Measurements from ENCODE around the gene CCDC43.
A peak's percentile ranks its signal among the peaks of the same experiment; 100 is the strongest.
"Not testable (repeated sequence)": the region's sequence is repeated elsewhere in the genome, so short reads cannot be mapped to it uniquely, and the experiment has no call there.

The CCDC43 gene, protein sequence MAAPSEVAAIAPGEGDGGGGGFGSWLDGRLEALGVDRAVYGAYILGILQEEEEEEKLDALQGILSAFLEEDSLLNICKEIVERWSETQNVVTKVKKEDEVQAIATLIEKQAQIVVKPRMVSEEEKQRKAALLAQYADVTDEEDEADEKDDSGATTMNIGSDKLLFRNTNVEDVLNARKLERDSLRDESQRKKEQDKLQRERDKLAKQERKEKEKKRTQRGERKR

DNA sequence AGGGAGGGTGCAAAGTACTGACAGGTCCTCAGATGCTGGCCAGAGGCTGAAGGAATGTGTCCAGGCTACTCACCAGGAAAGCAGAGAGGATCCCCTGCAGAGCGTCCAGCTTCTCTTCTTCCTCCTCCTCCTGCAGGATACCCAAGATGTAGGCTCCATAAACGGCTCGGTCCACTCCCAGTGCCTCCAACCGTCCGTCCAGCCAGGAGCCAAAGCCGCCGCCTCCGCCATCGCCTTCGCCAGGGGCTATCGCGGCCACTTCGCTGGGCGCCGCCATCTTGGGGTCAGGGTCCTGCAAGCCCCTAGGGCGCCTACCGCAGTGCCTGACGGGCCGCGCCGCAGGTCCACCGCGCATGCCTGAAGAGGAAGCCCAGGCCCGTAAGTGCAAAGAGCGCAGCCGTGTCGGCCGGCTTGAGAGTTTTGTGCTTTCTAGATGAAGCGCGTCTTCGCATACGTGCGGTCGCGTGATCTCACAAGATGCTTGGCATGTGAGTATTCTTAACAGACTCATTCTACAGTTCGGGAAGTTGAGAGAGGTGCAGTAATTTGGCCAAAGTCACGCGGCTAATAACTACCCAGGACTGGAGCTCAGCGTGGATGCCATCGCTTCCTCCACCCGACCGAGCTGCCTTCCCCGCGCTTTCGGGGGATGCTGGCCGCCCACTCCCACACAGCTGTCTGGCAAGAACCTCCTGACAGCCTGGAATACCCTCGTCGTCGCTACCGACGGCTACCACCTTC is at the start of gene CCDC43:
CCDC43 (minus strand) TSS at position 300 of the 741 bp plus-strand sequence; CDS start at position 277, 23 bp downstream.
- peak; percentile 89 for DNase-seq (ENCODE audit: low read depth)

GRCh38 chr17:44738214-44738906 is 48.8 kb upstream of the CCDC43 start:
- DNase-seq (ENCODE audit: low read depth): no peak

DNA sequence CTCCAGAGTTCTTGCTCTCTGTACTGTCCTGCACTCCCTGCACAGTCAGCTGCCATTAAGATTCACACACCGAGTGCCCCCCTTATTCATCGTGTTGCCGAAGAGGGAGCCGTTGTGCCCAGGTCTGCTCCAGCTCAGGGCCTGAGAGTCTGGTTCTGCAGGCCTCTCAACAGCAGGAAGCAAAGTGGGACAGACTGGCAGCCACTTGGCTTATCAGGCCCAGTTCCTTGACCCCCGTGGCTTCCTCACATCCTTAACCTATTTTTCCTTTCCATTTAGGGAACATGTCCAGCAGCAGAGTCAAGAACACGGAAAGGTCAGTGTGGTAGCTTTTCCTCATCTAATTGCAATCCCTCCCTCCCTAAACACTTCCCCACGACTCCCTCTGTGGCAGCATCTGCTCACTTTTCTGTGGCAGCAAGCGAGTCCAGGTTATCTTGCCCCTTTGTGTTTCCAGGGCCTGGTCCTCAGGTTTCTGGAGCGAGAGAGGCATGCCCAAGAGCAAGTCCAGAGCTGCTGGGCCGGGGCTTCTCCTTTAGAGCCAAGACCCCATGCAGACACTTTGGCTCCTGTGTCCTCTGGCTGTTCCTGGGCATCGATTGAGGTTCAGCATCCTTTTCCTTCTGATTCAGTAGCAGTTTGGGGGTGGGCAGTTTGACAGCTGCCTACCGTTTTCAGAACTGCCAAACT is 47.1 kb upstream of the CCDC43 start:
- DNase-seq (ENCODE audit: low read depth): no peak

DNA sequence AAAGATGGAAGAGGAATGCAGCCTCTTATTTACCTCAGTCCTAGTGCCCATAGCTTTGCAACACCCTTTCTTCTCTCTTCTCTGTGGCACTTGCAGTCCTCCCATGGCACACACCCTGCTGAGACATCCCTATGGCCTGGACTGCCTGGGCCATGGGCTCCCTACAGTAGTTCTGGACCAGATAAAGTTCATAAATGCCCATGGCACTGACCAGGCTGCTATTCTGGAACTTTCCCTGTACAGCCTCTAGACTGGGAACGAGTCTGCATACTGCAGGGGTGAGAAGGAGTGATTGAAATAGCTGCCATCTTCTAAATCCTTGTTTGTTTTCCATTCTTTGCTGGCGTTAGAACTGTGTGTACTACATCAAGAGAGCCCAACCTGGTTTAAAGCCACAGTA is 44.7 kb upstream of the CCDC43 start:
- DNase-seq (ENCODE audit: low read depth): no peak

DNA sequence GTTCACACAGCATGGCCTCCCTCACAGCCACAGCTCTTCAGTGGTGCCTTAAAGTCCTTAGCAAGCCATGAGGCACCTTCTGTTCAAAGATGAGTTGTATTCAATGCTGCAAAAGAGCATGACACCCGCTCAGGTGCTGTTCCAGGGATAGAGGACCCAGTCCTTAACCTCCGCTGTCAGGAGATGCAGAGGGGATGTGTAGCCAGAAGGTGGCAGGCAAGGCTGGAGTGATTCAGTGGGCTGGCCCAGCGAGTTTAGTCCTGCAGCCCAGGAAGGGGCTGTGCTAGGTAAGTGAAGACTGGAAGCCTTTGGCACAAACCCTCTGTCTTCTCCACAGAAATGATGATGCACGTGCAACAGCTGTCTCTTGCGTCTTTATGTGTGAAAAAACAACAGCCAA is 44.2 kb upstream of the CCDC43 start:
- no peak for DNase-seq (ENCODE audit: low read depth)

GRCh38 chr17:44726121-44726520 is 36.5 kb upstream of the CCDC43 start:
- DNase-seq (ENCODE audit: low read depth): not testable (repeated sequence)

DNA sequence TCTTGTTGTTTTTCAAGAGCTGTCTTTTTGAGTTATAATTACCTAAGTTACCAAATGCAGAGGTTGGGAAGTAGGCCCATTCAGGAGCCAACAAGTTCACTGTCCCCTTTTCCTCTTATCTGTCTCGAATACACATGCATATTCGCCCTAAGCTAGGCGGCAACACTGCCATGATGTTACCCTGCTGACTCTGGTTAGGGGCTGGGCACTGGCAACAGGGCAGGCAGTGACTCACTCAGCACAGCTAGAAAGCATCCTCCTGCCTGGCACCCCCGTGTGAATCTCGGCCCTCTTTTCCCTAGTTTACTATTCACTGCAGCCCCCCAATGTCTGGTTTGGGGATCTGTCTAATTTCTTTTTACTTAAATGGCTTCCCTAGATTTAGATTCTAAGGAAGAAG is 32.7 kb upstream of the CCDC43 start:
- DNase-seq (ENCODE audit: low read depth): no peak

DNA sequence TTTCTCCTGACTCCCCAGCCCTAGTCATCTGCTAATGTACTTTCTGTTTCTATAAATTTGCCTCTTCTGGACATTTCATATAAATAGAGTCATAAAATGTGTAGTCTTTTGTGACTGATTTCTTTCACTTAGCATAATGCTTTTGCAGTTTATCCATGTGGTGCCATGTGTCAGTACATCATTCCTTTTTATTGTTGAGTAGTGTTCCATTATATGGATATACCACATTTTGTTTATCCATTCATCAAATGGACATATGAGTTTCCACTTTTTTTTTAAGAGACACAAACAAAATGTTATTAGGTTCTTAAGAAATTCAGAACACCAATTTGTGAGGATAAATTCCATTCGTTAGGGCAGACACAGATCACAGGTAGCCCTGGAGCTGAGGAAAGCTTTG is 29.9 kb upstream of the CCDC43 start:
- DNase-seq (ENCODE audit: low read depth): no peak

- peak; percentile 73 for DNase-seq (ENCODE audit: low read depth)
Measured at GRCh38 chr17:44708401-44709263, 19.1 kb upstream of the CCDC43 start, which contains the start of gene DBF4B. DBF4B (plus strand) TSS chr17:44708665; CDS start chr17:44708821, 156 bp downstream.

- DNase-seq (ENCODE audit: low read depth): no peak
Measured at GRCh38 chr17:44707755-44708400, 18.3 kb upstream of the CCDC43 start.

DNA sequence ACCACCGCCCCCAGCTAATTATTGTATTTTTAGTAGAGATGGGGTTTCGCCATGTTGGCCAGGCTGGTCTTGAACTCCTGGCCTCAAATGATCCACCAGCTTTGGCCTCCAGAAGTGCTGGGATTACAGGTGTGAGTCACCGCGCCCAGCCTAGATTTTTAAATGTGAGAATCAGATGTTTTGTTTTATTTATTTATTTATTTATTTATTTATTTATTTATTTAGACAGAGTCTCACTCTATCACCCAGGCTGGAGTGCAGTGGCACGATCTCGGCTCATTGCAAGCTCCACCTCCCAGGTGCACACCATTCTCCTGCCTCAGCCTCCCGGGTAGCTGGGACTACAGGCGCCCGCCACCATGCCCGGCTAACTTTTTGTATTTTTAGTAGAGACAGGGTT is 10.7 kb upstream of the CCDC43 start:
- not testable (repeated sequence) for DNase-seq (ENCODE audit: low read depth)

GRCh38 chr17:44693609-44694008 is 4.0 kb upstream of the CCDC43 start:
- DNase-seq (ENCODE audit: low read depth): no peak

DNA sequence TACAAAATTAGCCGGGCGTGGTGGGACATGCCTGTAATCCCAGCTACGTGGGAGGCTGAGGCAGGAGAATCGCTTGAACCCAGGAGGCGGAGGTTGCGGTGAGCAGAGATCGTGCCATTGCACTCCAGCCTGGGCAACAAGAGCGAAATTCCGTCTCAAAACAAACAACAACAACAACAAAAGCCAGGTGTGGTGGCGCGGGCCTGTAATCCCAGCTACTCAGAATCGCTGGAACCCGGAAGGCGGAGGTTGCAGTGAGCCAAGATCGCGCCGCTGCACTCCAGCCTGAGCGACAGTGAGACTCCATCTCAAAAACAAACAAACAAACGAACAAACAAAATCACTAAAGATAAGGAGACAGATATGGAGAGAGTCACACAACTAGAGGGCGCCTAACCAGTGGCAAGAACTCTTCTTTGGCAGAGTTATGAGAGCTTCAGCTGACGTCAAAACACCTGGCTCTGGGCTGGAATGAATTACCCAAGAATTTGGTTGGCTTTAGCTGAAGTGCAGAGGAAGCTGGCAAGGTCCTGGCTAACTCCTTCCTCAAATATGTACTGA is 1.2 kb upstream of the CCDC43 start:
- not testable (repeated sequence) for DNase-seq (ENCODE audit: low read depth)

DNA sequence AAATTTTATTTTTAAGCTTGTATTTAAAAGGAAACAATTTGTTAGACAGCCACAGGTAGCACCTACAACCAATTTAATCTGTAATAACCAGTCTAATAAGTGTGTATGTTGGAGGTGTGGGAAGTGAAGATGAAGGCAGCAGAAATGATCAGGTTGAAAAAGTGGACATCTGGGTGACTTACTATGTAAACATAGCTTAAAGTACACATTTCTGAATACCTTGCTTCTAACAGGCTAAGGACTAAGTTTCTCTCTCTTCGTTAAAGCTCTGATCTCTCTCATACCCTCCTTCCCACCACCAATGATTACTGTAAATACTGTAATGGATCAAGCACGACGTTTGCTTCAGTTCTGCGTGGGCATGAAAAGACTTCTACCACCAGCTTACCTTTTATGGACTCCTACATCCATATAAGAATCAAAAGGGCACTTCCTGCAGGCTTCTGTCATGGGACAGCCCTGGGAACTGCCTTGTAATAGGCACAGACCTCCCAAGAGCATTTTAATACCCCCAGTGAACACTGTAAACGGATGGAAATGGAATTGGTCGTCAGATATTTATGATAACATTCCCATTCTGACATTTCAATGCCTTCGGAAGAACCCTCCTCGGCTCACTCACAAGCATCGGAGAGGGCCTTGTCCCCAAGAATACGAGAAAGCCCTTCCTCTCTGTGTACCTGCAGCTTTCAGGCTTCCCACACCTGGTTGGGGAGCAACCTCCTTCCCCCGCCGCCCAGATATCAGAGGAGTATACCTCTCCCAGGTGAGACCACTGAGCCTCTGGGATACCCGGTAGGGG is 700 bp downstream of the CCDC43 start:
- no peak for DNase-seq (ENCODE audit: low read depth)

GRCh38 chr17:44688200-44688599 is 1.4 kb downstream of the CCDC43 start:
- no peak for DNase-seq (ENCODE audit: low read depth)

DNA sequence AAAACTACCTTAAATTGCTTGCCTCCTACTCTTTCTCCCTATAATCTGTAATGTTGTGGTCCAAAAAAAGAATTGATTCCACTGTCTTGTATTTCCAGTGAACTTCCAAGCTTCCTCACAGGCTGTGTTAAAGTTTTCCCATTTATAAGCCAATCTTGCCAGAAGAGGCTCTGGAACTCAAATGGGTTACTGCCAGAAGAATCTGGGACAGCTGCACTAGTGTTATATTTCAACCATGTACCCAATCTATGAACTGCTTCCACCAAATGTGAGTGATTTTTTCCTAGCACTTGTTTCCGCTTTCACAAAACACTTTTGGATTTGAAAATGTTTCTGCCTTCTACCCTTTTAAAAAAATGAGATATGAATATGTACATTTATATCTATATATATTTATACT is 1.8 kb downstream of the CCDC43 start:
- no peak for DNase-seq (ENCODE audit: low read depth)

DNA sequence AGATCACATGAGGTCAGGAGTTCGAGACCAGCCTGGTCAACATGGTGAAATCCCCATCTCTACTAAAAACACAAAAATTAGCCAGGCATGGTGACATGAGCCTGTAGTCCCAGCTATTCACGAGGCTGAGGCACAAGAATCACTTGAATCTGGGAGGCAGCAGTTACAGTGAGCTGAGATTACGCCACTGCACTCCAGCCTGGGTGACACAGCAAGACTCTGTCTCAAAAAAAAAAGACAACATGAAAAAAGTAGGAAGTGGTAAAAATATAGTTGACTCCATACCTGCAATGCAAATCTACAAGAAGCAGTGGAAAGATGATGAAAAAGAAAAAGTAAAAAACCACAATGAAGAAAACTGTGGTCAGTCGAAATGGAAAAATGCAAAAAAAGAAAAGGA is 6.3 kb downstream of the CCDC43 start:
- not testable (repeated sequence) for DNase-seq (ENCODE audit: low read depth)

- no peak for DNase-seq (ENCODE audit: low read depth)
Measured at GRCh38 chr17:44677136-44677535, 12.4 kb downstream of the CCDC43 start.

- DNase-seq (ENCODE audit: low read depth): no peak
Measured at GRCh38 chr17:44673893-44674292, 15.7 kb downstream of the CCDC43 start.
